Activated naive CD8-positive, alpha-beta T cell treated with anti-CD3 and anti-CD28 coated beads, Interleukin-2, amount 10 ng/mL, durations not matched to agents 7 days and 5 days (primary cell): Measurements from ENCODE around the gene AKR1A1. TPM values are rescaled to one million over a fixed set of nuclear protein-coding genes. Genes with fewer than 3 reads are reported as not detected.
A peak's percentile ranks its signal among the peaks of the same experiment; 100 is the strongest.

Experiments
- ATAC-seq: fragments of 150-1000 bp; cut with Tn5 transposase; one replicate; pipeline ENCODE4 v1.10.0; 2021; ENCODE audit warnings: low read depth, moderate library complexity
- POLR2A ChIA-PET: fragments of 350-600 bp; sonication (Branson Sonifier 250); formaldehyde crosslinking; loops from one replicate; lab custom pipeline; 2021; ENCODE audit warnings: antibody characterized with exemption; lab: Charles Lee
- DNase-seq: peaks from one replicate; pipeline ENCODE4 v3.0.0; 2021
- H3K27ac Mint-ChIP-seq: one replicate; pipeline ENCODE4 v1.8.0; 2022; ENCODE audit warnings: mild to moderate bottlenecking, mixed read lengths
- H3K27me3 Mint-ChIP-seq: one replicate; pipeline ENCODE4 v1.8.0; 2022; ENCODE audit warnings: mild to moderate bottlenecking, moderate library complexity, mixed read lengths
- H3K36me3 Mint-ChIP-seq: one replicate; pipeline ENCODE4 v1.8.0; 2021; ENCODE audit warnings: mild to moderate bottlenecking, mixed read lengths
- H3K4me1 Mint-ChIP-seq: one replicate; pipeline ENCODE4 v1.8.0; 2021; ENCODE audit warnings: mixed read lengths
- H3K4me3 Mint-ChIP-seq: one replicate; pipeline ENCODE4 v1.8.0; 2022; ENCODE audit warnings: mild to moderate bottlenecking, moderate library complexity, mixed read lengths
- H3K9me3 Mint-ChIP-seq: one replicate; pipeline ENCODE4 v1.8.0; 2021; ENCODE audit warnings: mixed read lengths
- total RNA-seq, 2 experiments: library from RNA; stranded (reverse); gene quantifications; one replicate each; pipeline ENCODE4 v1.2.3, GENCODE V29; 2021

The AKR1A1 gene
- total RNA-seq, 2 experiments from 2014 or later, result 102 to 116 TPM

DNA sequence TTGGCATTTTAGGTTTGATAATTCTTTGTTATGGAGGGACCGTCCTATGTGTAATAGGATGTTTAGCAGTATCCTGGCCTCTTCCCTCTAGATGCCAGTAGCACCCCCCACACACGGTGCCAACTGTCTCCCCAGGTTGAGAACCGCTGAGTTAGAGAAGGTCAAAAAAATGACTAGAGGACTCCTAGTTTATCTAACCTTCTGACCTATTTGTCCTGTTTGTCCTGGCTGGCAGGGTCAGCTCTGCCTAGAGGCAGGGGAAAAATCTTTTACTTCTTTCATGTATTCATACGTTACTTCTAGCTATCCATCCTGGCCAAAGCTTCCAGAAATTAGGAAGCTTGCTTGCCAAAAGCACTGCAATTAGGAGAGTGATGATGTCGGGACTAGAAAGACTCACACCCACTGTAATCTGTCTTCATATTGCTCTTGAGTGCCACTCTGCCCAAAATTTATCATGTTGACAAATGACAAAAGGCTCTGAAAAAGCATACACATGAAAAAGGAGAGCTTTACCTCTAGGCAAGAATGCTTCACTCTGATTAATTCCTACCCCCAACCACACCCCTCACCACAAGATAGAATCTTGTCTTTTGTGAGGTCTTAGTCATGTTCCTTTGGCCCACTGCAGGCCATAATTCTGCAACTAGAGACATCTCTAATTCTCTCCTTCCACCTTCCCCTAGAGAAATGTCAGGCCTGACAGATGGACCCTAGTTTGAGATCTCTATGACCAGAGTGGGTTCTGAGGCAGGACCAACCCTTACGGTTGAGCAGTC, 14.4 kb upstream of the AKR1A1 start:
- POLR2A ChIA-PET, result interaction anchor here (0.6 to 1.5 kb wide), 4 partner anchors 9 to 767 kb away, joined by 3 to 7 read pairs (median 3); partner anchors contain the start of genes AKR1A1 and PRDX1
- no peaks in the 10 kb centered on the region for H3K9me3 Mint-ChIP-seq
- ATAC-seq, result no peak
- no peak overlapping the region for H3K4me3 Mint-ChIP-seq
- H3K36me3 Mint-ChIP-seq, result no peaks in the 10 kb centered on the region
- H3K27me3 Mint-ChIP-seq, result peaks cover 16% of the 10 kb centered on the region
- H3K4me1 Mint-ChIP-seq, result peaks cover 11% of the 10 kb centered on the region
- H3K27ac Mint-ChIP-seq, result no peak overlapping the region
- no peak for DNase-seq

DNA sequence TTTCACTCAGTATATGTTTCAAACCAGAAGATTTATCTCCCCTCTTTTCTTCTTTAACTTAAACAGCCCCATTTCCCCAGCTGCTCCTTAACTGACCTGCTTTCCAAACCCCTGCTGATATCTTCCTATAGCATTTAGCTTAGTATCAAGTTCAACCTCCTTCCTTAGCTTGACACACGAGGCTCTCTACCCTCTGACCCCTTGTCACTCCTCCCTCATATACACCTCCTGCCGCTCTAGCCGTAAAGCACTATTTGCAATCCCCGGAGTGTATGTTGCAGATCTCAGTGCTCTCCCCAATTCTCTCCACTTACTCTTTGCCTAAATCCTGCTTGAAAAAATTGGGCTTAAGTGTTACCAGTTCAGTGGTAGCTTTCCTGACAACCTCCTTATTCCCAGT, 13.7 kb upstream of the AKR1A1 start:
- ATAC-seq (no peak), DNase-seq (no peak)
- POLR2A ChIA-PET, result interaction anchor here (0.6 to 1.5 kb wide), 4 partner anchors 8 to 766 kb away, joined by 3 to 7 read pairs (median 3); partner anchors contain the start of genes AKR1A1 and PRDX1
- peaks cover 19% of the 10 kb centered on the region for H3K27me3 Mint-ChIP-seq
- no peaks in the 10 kb centered on the region for H3K9me3 Mint-ChIP-seq
- H3K4me3 Mint-ChIP-seq, result no peak overlapping the region
- H3K36me3 Mint-ChIP-seq, result no peaks in the 10 kb centered on the region
- H3K4me1 Mint-ChIP-seq, result peaks cover 9% of the 10 kb centered on the region
- no peak overlapping the region for H3K27ac Mint-ChIP-seq

DNA sequence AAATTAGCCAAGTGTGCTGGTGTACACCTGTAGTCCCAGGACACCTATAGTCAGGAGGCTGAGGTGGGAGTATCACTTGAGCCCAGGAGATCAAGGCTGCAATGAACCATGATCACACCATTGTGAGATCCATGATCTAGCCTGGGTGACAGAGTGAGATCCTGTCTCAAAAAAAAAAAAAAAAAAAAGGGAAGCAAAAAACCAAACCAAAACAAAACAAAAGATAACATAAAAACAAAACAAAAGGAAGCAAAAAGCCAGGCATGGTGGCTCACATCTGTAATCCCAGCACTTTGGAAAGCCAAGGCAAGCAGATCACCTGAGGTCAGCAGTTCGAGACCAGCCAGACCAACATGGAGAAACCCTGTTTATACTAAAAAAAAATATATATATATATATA, 9.4 kb upstream of the AKR1A1 start:
- H3K4me1 Mint-ChIP-seq, result peaks cover 34% of the 10 kb centered on the region
- peaks cover 26% of the 10 kb centered on the region for H3K27me3 Mint-ChIP-seq
- H3K36me3 Mint-ChIP-seq, result no peaks in the 10 kb centered on the region
- no peaks in the 10 kb centered on the region for H3K9me3 Mint-ChIP-seq
- no peak overlapping the region for H3K4me3 Mint-ChIP-seq
- no peak overlapping the region for H3K27ac Mint-ChIP-seq
- no peak for DNase-seq
- POLR2A ChIA-PET, result interaction anchor here (8.1 kb wide), 1 partner anchor 20 kb away, joined by 64 read pairs; the partner anchor contains the start of gene PRDX1
- ATAC-seq, result no peak

DNA sequence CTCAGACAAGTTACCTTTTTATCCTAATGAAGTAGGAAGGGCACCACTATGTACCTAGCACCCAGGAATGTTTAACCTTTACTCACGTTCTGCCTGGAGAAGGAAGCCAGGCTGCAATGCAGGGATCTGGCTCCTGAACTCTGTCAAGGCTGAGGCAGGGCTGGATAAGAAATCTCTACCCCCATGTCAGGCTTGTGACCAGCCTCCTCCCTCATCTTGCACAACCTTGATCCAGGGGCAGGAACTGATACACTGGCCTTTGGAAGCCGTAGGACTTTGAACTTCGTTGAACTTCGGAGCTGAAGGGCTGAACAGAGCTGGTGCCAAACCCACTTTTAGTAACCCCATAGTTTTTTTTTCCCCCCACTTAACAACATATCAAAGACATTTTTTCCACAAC, 8.0 kb upstream of the AKR1A1 start:
- no peak overlapping the region for H3K27ac Mint-ChIP-seq
- peaks cover 26% of the 10 kb centered on the region for H3K4me1 Mint-ChIP-seq
- ATAC-seq (no peak), DNase-seq (no peak)
- POLR2A ChIA-PET, result interaction anchor here (0.8 to 8.1 kb wide), 2 partner anchors 12 to 21 kb away, joined by 4 to 64 read pairs; partner anchors contain the start of gene PRDX1
- H3K27me3 Mint-ChIP-seq, result peaks cover 24% of the 10 kb centered on the region
- no peaks in the 10 kb centered on the region for H3K9me3 Mint-ChIP-seq
- H3K36me3 Mint-ChIP-seq, result no peaks in the 10 kb centered on the region
- H3K4me3 Mint-ChIP-seq, result no peak overlapping the region

DNA sequence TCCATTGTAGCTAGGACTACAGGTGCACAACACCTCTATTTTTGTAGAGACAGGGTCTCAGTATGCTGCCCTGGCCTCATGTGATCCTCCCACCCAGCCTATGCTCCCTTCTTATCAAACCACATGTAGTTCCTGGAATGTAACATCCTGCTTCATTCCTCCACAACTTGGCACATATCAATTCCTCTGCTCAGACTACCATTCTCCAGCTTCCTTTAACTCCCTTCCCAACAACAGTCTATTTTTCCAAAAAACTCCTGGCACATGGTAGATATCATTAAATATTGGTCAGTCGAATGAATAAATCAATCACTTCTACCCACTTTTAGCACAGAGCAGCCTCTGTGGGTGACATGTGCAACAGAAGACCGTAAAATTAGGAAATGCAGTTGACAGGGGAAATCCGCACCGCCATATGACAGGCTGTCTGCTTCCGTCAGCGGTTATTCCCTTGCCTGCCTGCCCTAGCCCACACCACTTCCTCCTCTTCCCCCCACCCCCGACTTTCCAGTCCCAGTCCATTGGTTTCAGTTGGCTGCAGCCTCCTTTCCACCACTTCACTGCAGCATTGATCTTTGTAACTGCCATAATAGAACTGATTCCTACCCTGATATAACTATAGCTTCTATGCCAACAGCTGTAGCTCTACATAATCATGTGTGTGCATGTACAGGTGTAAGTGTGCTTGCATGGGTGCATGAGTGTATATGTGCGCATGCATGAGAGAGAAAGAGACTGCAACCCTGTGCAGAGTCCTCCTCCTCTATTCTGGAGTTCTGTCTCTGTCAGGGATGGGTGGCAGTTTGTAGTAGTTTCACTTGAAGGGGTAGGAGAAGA, 6.8 kb upstream of the AKR1A1 start:
- POLR2A ChIA-PET, result interaction anchor here (0.6 to 8.1 kb wide), 5 partner anchors 13 to 822 kb away, joined by 3 to 64 read pairs (median 5); partner anchors contain the start of gene PRDX1
- Mint-ChIP-seq H3K27me3 (peaks cover 22% of the 10 kb centered on the region), H3K9me3 (no peaks in the 10 kb centered on the region), H3K4me3 (peak overlapping the region; percentile 71), H3K27ac (peak overlapping the region; percentile 32), H3K36me3 (no peaks in the 10 kb centered on the region), H3K4me1 (peaks cover 26% of the 10 kb centered on the region)
- ATAC-seq (peak; percentile 87), DNase-seq (peak; percentile 45)

DNA sequence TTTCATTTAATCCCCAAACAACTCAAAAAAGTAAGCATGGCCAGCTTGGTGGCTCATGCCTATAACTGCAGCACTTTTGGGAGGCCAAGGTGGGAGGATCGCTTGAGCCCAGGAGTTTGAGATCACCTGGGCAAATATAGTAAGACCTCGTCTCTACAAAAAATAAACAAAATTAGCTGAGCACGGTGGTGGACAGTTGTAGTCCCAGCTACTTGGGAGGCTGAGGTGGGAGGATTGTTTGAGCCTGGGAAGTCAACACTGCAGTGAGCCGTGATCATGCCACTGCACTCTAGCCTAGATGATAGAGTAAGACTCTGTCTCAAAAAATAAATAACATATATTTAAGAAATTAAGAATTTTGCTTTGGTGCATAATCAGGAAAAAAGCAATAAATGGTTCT, 6.1 kb upstream of the AKR1A1 start:
- no peak for ATAC-seq

DNA sequence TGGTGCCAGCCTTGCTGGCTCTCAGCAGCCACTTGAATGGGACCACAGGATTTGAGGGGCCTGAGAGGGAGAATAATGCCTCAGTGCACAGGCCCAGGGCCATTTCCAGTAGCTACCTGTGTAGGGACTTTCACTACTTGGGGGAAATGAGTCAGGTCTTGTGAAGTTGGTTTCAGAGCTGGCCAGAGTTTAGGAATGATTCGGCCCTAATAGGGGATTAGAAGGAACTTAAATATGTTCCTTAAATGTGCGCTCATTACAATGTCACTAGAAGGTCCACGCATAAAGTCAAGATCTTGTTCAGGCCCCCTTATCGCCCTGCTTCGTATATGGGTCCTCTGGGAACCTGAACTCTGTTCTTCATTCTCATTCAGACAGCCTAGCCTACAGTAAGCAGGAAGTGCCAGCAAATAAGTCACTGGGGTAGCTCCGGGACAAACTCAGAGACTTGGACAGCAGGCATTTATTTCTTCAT, 5.6 kb upstream of the AKR1A1 start:
- POLR2A ChIA-PET, result interaction anchor here (0.7 to 8.1 kb wide), 4 partner anchors 9 to 141 kb away, joined by 3 to 64 read pairs (median 3); partner anchors contain the start of genes GPBP1L1 and PRDX1
- Mint-ChIP-seq H3K4me3 (no peak overlapping the region), H3K9me3 (no peaks in the 10 kb centered on the region), H3K27ac (no peak overlapping the region), H3K4me1 (peaks cover 30% of the 10 kb centered on the region), H3K36me3 (no peaks in the 10 kb centered on the region), H3K27me3 (peaks cover 22% of the 10 kb centered on the region)
- DNase-seq, result no peak
- ATAC-seq, result no peak

More for the DNA sequence above, 6.1 kb upstream of the AKR1A1 start:
- Mint-ChIP-seq H3K27ac (no peak overlapping the region), H3K9me3 (no peaks in the 10 kb centered on the region), H3K27me3 (peaks cover 22% of the 10 kb centered on the region), H3K36me3 (no peaks in the 10 kb centered on the region), H3K4me3 (no peak overlapping the region), H3K4me1 (peaks cover 28% of the 10 kb centered on the region)
- no peak for DNase-seq
- POLR2A ChIA-PET, result interaction anchor here (1.2 to 8.1 kb wide), 2 partner anchors 23 to 142 kb away, joined by 3 to 64 read pairs; partner anchors contain the start of genes GPBP1L1 and PRDX1

DNA sequence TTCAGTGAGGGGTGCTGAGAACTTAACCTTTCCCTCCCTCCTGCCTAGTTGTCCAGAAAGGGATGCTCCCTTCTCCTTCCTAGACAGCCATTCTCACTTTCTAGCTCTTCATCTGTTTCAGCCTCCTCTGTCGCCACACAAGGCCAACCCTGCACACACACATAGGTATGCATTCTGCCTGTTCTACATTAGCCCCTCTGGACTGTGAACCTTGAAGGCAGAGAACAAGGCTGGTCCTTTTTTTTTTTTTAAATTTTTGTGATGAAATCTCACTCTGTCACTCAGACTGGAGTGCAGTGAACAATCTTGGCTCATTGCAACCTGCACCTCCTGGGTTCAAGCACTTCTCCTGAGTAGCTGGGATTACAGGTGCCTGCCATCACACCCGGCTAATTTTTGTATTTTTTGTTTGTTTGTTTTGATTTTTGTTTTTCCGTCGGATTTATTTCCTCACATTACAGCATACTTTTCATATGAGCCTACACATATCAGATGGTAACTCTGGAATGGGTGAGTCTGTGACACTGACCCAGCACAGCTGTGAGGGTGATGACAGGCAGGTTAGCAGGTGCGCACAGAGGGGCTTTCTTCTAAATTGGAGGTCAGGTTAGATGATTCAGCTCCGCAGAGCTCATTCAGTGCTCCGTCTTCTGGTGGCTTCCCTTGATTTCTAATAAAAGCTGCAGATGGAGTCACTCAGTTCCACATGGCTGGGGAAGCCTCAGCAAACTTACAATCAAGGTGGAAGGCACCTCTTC, 4.9 kb upstream of the AKR1A1 start:
- Mint-ChIP-seq H3K4me1 (peaks cover 32% of the 10 kb centered on the region), H3K27me3 (peaks cover 20% of the 10 kb centered on the region), H3K9me3 (no peaks in the 10 kb centered on the region), H3K4me3 (no peak overlapping the region), H3K27ac (no peak overlapping the region), H3K36me3 (no peaks in the 10 kb centered on the region)
- POLR2A ChIA-PET, result interaction anchor here (0.7 to 8.1 kb wide), 5 partner anchors 9 to 141 kb away, joined by 3 to 64 read pairs (median 3); partner anchors contain the start of genes GPBP1L1 and PRDX1
- ATAC-seq, result no peak
- DNase-seq, result no peak

DNA sequence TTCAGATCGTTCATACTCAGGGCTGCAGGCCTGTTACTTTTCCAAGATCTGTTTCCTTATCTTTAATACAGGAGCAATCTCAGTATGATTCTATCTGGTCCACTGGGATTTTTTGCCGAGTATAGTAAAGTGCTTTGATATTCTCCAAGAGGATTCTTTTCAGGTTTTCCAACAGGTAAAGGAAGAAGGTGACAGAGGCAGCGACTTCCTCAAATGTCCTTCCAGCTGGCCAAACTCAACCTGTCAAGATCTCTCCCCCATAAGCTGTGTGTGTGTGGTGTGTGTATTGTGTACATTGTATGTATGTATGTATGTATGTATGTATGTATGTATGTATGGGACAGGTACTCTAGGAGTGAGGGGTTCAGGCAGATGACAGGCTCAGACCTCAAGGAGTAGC, 1.1 kb downstream of the AKR1A1 start:
- Mint-ChIP-seq H3K4me1 (peaks cover 16% of the 10 kb centered on the region), H3K27me3 (peaks cover 2% of the 10 kb centered on the region), H3K4me3 (peak overlapping the region; percentile 94), H3K36me3 (peaks cover 14% of the 10 kb centered on the region), H3K9me3 (no peaks in the 10 kb centered on the region), H3K27ac (peak overlapping the region; percentile 89)
- DNase-seq (no peak), ATAC-seq (no peak)
- POLR2A ChIA-PET, result interaction anchor here (0.8 to 2.4 kb wide), 12 partner anchors 12 to 830 kb away, joined by 3 to 45 read pairs (median 4); partner anchors contain the start of genes GPBP1L1, MUTYH, NASP and PRDX1

DNA sequence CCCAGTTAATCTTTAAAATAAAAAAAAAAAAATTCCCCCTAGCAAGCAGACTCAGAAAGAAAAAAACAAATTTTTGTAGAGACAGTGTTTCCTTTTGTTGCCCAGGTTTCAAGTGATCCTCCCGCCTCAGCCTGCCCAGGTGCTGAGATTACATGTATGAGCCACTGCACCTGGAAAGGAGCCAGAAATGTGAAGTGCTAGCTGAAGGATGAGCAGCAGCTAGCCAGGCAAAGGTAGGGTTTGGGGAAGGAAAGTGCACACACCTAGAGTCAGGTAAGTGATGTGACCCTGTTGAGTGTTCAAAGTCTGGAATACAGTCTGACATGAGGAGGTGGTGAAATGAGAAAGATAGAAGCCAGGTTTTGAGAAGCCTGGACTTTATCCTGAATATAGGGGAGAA, 1.7 kb downstream of the AKR1A1 start:
- Mint-ChIP-seq H3K27me3 (no peaks in the 10 kb centered on the region), H3K36me3 (peaks cover 14% of the 10 kb centered on the region), H3K27ac (peak overlapping the region; percentile 27), H3K4me3 (peak overlapping the region; percentile 45), H3K9me3 (no peaks in the 10 kb centered on the region), H3K4me1 (peaks cover 17% of the 10 kb centered on the region)
- DNase-seq (no peak), ATAC-seq (no peak)
- POLR2A ChIA-PET, result interaction anchor here (2.4 kb wide), 1 partner anchor 31 kb away, joined by 45 read pairs; the partner anchor contains the start of gene PRDX1

DNA sequence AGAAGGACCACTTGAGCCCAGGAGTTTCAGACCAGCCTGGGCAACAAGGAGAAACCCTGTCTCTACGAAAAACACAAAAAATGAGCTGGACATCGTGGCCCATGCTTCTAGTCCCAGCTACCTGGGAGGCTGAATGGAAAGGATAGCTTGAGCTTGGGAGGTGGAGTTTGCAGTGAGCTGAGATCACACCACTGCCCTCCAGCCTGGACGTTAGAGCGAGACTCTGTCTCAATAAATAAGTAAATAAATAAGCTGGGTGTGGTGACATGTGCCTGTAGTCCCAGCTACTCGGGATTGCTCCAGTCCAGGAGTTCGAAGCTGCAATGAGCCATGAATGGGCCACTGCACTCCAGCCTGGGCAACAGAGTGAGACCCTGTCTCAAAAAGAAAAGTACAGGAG, 3.6 kb downstream of the AKR1A1 start:
- Mint-ChIP-seq H3K27ac (no peak overlapping the region), H3K4me1 (peaks cover 24% of the 10 kb centered on the region), H3K27me3 (no peaks in the 10 kb centered on the region), H3K9me3 (no peaks in the 10 kb centered on the region), H3K4me3 (no peak overlapping the region), H3K36me3 (peaks cover 19% of the 10 kb centered on the region)
- POLR2A ChIA-PET, result interaction anchor here (1.0 to 2.5 kb wide), 2 partner anchors 29 to 32 kb away, joined by 6 to 7 read pairs; partner anchors contain the start of genes NASP and PRDX1
- ATAC-seq (no peak), DNase-seq (no peak)

DNA sequence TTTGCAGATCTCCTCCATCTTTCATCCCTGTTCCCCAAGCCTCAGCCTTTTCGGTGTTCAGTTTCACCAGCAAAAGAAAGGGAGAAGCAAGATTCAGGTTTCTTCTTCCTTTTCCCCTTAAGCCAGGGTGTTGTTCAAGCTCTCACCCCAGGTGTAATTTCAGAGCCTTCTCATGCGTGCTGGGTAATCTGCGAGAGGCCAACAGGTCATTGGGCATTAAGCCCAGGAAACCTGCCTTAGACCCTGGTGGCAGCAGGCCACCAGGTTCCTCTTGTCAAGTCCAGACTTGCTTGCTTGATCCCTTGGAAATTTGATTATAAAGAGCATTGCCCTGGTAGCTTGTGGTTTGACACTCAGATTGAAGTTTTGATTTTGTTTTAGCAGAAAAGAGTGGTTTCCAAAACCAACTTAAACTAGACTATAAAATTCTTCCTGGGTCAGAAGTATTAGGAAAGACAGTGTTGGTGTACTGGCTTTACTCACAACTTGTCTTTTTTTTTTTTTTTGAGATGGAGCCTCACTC, 6.9 kb downstream of the AKR1A1 start:
- peaks cover 15% of the 10 kb centered on the region for H3K4me1 Mint-ChIP-seq
- H3K27me3 Mint-ChIP-seq, result no peaks in the 10 kb centered on the region
- POLR2A ChIA-PET, result interaction anchor here (0.7 to 1.6 kb wide), 3 partner anchors 11 to 264 kb away, joined by 3 to 12 read pairs (median 6); partner anchors contain the start of gene PRDX1
- H3K27ac Mint-ChIP-seq, result peak overlapping the region; percentile 40
- H3K4me3 Mint-ChIP-seq, result no peak overlapping the region
- no peaks in the 10 kb centered on the region for H3K9me3 Mint-ChIP-seq
- DNase-seq (no peak), ATAC-seq (no peak)
- H3K36me3 Mint-ChIP-seq, result peaks cover 30% of the 10 kb centered on the region
